ENCODE data around the gene KCNA2.

Gene KCNA2

DNA sequence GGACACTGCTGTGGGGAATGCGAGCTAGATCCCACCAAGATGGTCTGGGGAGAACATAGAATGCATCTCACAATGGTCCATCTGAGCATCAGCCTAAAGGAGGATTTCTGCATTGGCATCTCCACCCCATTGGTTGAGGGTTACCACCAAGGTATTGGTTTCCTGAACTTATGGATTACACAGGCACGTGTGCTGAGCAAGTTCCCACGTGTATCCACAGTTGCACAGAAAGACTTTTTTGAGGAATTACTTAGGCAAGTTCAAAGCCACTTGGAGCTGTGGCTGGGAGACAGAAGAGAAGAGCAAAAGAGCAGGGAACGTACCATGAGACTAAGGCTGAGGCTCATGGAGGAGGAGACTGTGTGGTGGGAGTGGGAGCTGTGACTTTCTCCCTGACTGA, 43.1 kb downstream of the KCNA2 start:
- CTCF ChIA-PET = interaction anchor here (2.3 kb wide), 1 partner anchor 56 kb away, joined by 7 read pairs; no protein-coding TSS in a partner anchor
- TF ChIP-seq, protein P1, sequence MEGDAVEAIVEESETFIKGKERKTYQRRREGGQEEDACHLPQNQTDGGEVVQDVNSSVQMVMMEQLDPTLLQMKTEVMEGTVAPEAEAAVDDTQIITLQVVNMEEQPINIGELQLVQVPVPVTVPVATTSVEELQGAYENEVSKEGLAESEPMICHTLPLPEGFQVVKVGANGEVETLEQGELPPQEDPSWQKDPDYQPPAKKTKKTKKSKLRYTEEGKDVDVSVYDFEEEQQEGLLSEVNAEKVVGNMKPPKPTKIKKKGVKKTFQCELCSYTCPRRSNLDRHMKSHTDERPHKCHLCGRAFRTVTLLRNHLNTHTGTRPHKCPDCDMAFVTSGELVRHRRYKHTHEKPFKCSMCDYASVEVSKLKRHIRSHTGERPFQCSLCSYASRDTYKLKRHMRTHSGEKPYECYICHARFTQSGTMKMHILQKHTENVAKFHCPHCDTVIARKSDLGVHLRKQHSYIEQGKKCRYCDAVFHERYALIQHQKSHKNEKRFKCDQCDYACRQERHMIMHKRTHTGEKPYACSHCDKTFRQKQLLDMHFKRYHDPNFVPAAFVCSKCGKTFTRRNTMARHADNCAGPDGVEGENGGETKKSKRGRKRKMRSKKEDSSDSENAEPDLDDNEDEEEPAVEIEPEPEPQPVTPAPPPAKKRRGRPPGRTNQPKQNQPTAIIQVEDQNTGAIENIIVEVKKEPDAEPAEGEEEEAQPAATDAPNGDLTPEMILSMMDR (IDR thresholded peaks at IDR 0.05; ENCODE audit: control extremely low read depth, extremely low read depth, low read depth, missing control alignments) = no peak
- POLR2A ChIA-PET = no interaction called here
- DNase-seq (ENCODE audit: extremely low spot score) = no peak

DNA sequence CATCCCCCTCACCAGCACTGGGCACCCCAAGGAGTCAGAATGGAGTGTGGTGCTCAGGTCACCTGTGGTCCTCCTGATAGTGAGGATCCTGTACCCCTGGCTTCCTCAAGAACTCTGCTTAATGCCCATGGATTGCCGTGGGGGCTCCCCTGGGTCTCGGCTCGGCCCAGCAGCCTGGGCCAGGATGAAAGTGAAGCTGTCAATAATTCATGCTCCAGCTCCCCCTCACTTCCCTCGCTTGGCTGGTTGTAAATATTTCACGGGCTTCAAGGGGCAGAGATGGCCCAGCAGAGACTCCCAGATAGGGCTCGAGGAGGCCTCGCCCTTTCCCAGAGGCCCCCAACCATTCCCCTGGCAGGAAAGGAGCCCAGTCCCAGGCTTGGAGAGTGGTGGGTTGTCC, 44.6 kb downstream of the KCNA2 start:
- TF ChIP-seq, protein P1 (IDR thresholded peaks at IDR 0.05; ENCODE audit: control extremely low read depth, extremely low read depth, low read depth, missing control alignments) = no peak
- ChIA-PET CTCF (interaction anchor here (0.9 to 2.3 kb wide), 3 partner anchors 15 to 58 kb away, joined by 3 to 7 read pairs (median 3); no protein-coding TSS in a partner anchor), POLR2A (no interaction called here)
- no peak for DNase-seq (ENCODE audit: extremely low spot score)

DNA sequence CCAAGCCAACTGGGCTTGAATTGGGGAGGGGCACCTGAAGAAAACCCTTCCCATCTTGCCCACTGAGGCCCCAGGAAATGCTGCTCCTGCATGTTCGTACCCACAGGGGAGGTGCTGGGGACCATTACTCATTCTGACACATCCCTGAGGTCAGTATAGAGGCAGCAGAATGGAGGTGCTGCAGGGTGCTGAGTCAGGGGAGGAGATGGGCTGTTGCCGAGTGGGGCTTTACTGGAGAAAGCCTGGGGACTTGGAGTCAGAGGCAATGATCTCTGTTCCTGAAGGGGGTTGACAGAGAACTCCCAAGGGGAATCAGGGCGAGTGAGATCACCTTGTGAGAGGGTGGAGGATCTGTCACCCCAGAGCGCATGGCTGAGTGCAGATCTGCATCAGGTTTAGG, 47.0 kb downstream of the KCNA2 start:
- ChIA-PET POLR2A (no interaction called here), CTCF (no interaction called here)
- TF ChIP-seq, protein P1 (IDR thresholded peaks at IDR 0.05; ENCODE audit: control extremely low read depth, extremely low read depth, low read depth, missing control alignments) = no peak
- no peak for DNase-seq (ENCODE audit: extremely low spot score)

DNA sequence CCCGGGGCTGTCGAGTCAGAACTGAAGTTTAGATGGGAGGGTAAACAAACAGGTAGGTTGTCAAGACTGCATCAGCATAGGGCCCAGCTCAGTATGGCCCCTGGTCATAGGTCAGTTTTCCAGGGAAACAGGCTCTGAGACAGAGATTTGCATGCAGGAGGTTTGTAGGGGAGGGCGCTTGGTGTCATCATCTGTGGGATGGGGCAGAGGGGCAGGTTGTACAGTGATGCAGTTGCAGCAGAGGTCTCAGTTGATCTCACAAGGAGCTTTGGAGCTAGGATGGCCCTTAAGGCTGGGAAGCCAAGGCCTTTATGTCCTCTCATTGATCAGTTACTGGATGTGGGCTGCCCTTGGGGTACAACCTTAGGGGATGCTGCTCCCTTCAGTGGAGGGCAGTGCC, 48.7 kb downstream of the KCNA2 start:
- ChIA-PET POLR2A (no interaction called here), CTCF (interaction anchor here (1.4 to 3.5 kb wide), 5 partner anchors 24 to 226 kb away, joined by 3 to 15 read pairs (median 10); no protein-coding TSS in a partner anchor)
- DNase-seq (ENCODE audit: extremely low spot score) = no peak
- TF ChIP-seq, protein P1 (IDR thresholded peaks at IDR 0.05; ENCODE audit: control extremely low read depth, extremely low read depth, low read depth, missing control alignments) = no peak

DNA sequence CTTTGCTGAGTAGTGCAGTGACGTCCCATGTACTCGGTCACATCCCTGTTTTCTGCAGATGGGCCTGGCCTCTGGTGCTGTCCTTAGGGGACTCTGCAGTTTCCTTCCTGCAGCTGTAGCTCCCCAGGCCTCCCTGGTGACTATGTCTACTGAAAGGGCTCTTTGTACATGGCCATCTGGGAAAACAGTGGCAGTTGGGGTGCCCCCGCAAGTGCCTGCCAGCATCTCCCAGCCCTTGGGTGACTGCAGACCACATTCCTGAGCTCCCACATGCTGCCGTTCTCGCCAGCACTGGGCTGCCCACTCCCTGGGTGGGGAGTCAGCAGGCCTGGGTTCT, 49.7 kb downstream of the KCNA2 start:
- TF ChIP-seq, protein P1 (IDR thresholded peaks at IDR 0.05; ENCODE audit: control extremely low read depth, extremely low read depth, low read depth, missing control alignments) = no peak
- ChIA-PET CTCF (interaction anchor here (1.4 to 3.5 kb wide), 11 partner anchors 18 to 227 kb away, joined by 3 to 15 read pairs (median 7); no protein-coding TSS in a partner anchor), POLR2A (no interaction called here)
- no peak for DNase-seq (ENCODE audit: extremely low spot score)

DNA sequence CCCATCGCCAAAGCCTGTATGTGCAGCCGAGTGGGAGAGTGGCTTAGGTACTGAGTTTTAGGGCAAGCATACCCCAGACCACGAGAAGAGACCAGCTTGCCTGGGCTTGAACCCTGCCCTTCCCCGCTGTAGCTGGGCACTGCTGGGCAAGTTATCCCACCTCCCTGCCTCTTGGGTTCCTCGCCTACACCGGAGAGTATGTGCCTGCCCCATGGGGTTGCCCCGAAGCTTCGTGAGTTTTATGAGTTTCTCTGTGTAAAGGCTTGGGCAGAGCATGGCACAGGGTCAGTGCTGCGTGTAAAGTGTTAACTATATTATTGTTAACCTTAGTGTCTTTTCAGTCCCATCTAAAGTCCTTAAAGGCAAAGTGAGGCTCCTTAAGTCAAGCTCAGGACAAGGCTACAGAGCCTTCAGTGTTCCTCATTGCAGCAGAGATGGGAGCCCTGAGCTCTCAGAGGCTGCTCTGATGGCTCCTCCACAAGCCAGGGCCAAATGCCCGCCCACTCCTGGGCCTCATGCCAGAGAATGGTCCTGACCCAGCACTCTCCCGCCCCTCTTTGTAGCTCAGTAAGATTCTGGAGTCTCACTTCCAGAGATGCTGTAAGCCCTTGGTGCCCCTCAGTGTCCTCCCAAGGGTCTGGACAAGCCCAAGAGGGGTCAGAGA, 50.2 kb downstream of the KCNA2 start:
- TF ChIP-seq, protein P1 (IDR thresholded peaks at IDR 0.05; ENCODE audit: control extremely low read depth, extremely low read depth, low read depth, missing control alignments) = no peak
- ChIA-PET CTCF (interaction anchor here (0.7 to 3.5 kb wide), 22 partner anchors 9 to 349 kb away, joined by 3 to 15 read pairs (median 5); no protein-coding TSS in a partner anchor), POLR2A (no interaction called here)
- DNase-seq (ENCODE audit: extremely low spot score) = no peak

Data from GM10248 (cell line).